ENCODE data around the gene IBA57. TPM values are rescaled to one million over a fixed set of nuclear protein-coding genes. Genes with fewer than 3 reads are reported as not detected.
"Not testable (repeated sequence)": the region's sequence is repeated elsewhere in the genome, so short reads cannot be mapped to it uniquely, and the experiment has no call there.

Gene IBA57
- total RNA-seq, 1 donor from 2014 or later = 55.6 TPM

GRCh38 chr1:228184152-228184551, 18.5 kb downstream of the IBA57 start:
- Histone ChIP-seq H3K36me3 (no peaks in the 10 kb centered on the region), H3K27me3 (no peaks in the 10 kb centered on the region), H3K4me3 (no peak overlapping the region), H3K4me1 (no peaks in the 10 kb centered on the region), H3K27ac (no peak overlapping the region), H3K9me3 (peaks cover 0 to 9% of the 10 kb centered on the region in 2 donors)
- no peak for DNase-seq (ENCODE audit: low spot score in 2 of 2)
- no peak for TF ChIP-seq CTCF (IDR thresholded peaks at IDR 0.05)
- intact Hi-C loops (cut with DNase I) = no loop called here

GRCh38 chr1:228185641-228185965, 20.0 kb downstream of the IBA57 start:
- H3K27ac ChIP-seq = no peak overlapping the region

GRCh38 chr1:228188249-228188648, 22.6 kb downstream of the IBA57 start:
- not testable (repeated sequence) for H3K4me3 ChIP-seq, H3K27me3 ChIP-seq, H3K9me3 ChIP-seq

More at GRCh38 chr1:228185641-228185965, 20.0 kb downstream of the IBA57 start:
- H3K4me1 ChIP-seq = no peaks in the 10 kb centered on the region
- H3K9me3 ChIP-seq = peaks cover 0 to 9% of the 10 kb centered on the region in 2 donors
- H3K36me3 ChIP-seq = no peaks in the 10 kb centered on the region
- H3K27me3 ChIP-seq = no peaks in the 10 kb centered on the region
- no peak overlapping the region for H3K4me3 ChIP-seq
- no peak for DNase-seq (ENCODE audit: low spot score in 2 of 2)
- intact Hi-C loops (cut with DNase I) = no loop called here
- no peak for TF ChIP-seq CTCF (IDR thresholded peaks at IDR 0.05)

GRCh38 chr1:228190182-228190581, 24.6 kb downstream of the IBA57 start:
- no peak overlapping the region for H3K27ac ChIP-seq
- H3K4me1 ChIP-seq = no peaks in the 10 kb centered on the region
- no peaks in the 10 kb centered on the region for H3K27me3 ChIP-seq
- no peak overlapping the region for H3K4me3 ChIP-seq
- no peak for TF ChIP-seq CTCF (IDR thresholded peaks at IDR 0.05)
- peaks cover 0 to 9% of the 10 kb centered on the region in 2 donors for H3K9me3 ChIP-seq
- H3K36me3 ChIP-seq = no peaks in the 10 kb centered on the region
- no peak for DNase-seq (ENCODE audit: low spot score in 2 of 2)
- intact Hi-C loops (cut with DNase I) = no loop called here

More at GRCh38 chr1:228188249-228188648, 22.6 kb downstream of the IBA57 start:
- H3K4me1 ChIP-seq; H3K36me3 ChIP-seq; DNase-seq (ENCODE audit: low spot score in 2 of 2); H3K27ac ChIP-seq; intact Hi-C loops (cut with DNase I): not testable (repeated sequence)

- H3K4me1 ChIP-seq = no peaks in the 10 kb centered on the region
- intact Hi-C loops (cut with DNase I) = no loop called here
- H3K27me3 ChIP-seq = no peaks in the 10 kb centered on the region
- H3K9me3 ChIP-seq = peaks cover 0 to 9% of the 10 kb centered on the region in 2 donors
- no peaks in the 10 kb centered on the region for H3K36me3 ChIP-seq
- no peak for DNase-seq (ENCODE audit: low spot score in 2 of 2)
- H3K4me3 ChIP-seq = no peak overlapping the region
- no peak overlapping the region for H3K27ac ChIP-seq
- no peak for TF ChIP-seq CTCF (IDR thresholded peaks at IDR 0.05)
These were observed 25.2 kb downstream of the IBA57 start for GRCh38 chr1:228190778-228191177.

- TF ChIP-seq CTCF (IDR thresholded peaks at IDR 0.05) = no peak
- H3K4me1 ChIP-seq = no peaks in the 10 kb centered on the region
- H3K27ac ChIP-seq = no peak overlapping the region
- H3K9me3 ChIP-seq = peaks cover 1 to 8% of the 10 kb centered on the region in 2 donors
- H3K36me3 ChIP-seq = no peaks in the 10 kb centered on the region
- no peaks in the 10 kb centered on the region for H3K27me3 ChIP-seq
- peak in 1 of 2 donors; percentile 16 for DNase-seq (ENCODE audit: low spot score in 2 of 2)
- intact Hi-C loops (cut with DNase I) = no loop called here
- no peak overlapping the region for H3K4me3 ChIP-seq
These were observed 28.8 kb downstream of the IBA57 start for GRCh38 chr1:228194436-228194835.
